HG02852 (cell line): ENCODE data around the gene PDCD2L.
"Not testable (repeated sequence)": the region's sequence is repeated elsewhere in the genome, so short reads cannot be mapped to it uniquely, and the experiment has no call there.

ENCODE experiments used
- ATAC-seq: cut with Tn5 transposase; IDR thresholded peaks from one replicate; pipeline ENCODE4 v1.9.1; 2021; ENCODE audit warnings: mild to moderate bottlenecking, moderate library complexity; ENCODE audit not compliant: unreplicated experiment

The PDCD2L gene

DNA sequence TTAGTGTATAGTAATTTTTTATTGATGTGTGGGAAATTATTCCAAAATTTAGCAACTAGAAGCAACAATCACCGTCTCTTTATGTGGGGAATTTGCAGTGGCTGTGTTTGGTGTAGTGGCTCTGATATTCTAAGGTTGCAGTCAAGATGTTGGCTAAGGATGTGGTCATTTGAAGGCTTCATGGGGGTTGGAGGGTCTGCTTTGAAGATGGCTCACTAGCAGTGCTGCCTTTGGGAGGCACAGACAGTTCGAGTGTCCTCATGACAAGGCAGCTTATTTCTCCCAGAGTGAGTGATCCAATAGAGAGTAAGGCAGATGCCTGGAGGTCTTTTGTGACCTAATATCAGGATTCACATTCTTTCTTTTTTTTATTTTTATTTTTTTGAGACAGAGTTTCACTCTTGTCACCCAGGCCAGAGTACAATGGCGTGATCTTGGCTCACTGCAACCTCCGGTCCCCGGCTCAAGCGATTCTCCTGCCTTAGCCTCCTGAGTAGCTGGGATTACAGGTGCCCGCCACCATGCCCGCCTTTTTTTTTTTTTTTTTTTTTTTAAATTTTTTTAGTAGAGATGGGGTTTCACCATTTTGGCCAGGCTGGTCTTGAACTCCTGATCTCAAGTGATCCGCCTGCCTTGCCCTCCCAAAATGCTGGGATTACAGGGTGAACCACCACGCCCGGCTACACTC, 30.5 kb upstream of the PDCD2L start:
- no peak for ATAC-seq

DNA sequence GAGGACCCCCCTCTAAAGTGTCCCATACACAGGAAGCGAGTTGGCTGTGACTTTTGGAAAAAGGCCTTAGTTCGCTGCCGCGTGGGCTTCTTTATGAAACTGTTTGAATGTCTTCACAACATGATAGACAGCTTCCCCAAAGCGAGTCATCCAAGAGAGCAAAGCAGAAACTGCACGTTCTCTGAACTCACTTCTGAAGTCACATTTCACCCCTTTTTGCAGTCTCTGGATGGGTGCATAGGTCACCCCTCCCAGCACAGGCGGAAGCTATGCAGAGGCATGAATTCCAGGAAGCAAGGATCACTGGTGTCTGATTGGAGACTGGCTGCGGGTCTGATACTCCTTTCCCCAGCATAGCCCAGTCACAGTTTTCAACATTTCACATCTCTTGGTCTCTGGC, 28.6 kb upstream of the PDCD2L start:
- no peak for ATAC-seq

DNA sequence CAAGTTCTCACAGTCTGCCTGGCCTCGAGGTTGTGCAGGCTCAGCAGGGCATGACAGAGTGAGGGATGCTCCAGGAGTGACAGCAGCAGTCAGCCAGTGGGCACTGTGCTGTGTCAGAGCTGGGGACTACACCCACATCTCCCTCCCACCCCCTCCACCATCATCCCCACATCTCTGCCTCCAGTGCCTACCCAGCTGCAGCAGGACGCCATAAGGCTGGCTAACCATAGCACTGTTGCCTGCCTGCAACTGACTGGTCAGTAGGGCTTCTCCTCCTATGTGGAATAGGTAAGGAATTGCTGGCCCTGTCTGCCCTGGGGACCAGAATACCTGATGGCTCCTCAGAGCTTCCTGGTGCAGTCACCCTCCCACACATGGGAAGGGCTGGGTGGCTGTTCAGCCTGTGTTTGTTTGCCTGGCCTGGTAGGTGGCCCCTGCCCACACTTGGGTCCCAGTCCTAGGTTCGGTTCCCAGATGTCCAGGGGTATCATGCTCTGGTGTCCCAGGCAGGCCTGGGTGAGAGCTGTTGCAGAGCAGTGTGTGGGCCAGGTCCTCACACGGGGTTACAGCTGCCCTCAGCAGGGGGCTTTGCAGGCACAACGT, 23.5 kb upstream of the PDCD2L start:
- no peak for ATAC-seq

GRCh38 chr19:34381399-34382251, 22.6 kb upstream of the PDCD2L start:
- ATAC-seq, result no peak

DNA sequence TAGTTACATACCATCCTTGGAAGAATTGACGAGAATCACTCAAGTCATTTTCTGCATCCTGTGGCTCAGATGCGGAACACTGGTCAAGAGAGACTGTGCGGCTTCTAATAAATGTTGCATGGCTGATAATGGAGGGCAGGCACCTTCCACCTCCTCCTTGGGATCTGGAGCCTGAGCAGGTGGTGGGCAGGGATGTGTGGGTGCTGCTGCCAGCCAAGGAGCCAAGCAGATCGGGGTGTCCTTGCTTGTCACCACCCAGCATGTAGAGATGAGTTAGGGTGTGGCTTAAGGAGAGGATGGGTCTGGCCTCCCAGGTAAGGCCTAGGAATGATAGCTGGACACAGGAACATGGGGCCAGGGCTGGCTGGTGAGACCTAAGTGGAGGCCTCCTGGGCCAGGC, 21.7 kb upstream of the PDCD2L start:
- no peak for ATAC-seq

DNA sequence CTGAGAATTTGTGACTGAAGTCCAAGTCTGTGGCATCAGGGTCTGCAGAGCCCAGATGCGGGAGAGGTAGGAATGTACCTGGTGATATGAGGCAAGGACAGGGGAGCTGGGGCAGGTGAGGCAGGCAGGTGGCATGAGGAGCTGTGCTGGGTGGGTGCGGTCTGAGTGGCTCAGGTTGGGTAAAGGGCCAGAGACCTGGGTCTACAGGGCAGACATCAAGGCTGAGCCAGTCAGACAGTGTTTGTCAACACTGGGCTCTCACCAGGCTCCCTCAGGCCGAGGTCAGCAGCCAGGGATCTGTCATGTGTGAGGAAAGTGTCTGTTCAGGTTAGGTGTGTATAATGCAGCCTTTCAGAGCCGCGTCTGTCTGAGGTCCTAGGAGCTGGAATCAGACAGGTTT, 20.6 kb upstream of the PDCD2L start:
- no peak for ATAC-seq

DNA sequence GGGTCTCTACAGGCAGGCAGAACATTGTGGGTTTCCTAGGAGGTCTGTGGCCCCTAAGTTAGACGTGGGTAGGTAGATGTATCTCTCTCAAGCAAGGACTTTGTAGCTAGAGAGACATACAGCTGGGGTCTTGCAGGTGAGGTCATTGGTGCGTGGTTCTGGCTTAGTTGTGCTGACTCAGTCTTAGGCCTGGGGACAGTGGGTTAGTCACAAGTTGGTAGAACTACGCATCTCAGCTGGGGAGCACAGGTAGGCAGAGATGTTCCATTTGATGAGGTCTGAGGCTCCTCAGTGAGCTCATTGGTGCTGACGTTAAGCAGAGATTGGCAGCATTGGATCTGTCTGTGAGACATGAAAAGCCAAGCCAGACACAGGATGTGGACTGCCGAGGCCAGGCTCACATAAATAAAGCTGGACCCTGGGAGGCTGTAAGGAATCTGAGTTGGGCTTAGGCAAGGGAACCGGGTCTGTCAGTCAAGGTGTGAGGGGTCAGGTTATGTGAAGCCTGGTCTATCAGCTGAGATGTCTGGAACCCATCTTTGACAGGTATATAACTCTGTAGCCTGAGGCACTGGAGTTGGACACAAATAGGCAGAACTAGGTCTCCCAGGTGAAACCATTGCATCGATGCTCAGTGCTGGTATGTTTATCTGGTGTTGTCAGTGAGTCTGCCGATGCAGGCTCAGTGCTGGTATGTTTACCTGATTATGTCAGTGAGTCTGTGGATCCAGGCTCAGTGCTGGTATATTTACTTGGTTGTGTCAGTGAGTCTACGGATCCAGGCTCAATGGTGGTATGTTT, 17.4 kb upstream of the PDCD2L start:
- ATAC-seq, result no peak

DNA sequence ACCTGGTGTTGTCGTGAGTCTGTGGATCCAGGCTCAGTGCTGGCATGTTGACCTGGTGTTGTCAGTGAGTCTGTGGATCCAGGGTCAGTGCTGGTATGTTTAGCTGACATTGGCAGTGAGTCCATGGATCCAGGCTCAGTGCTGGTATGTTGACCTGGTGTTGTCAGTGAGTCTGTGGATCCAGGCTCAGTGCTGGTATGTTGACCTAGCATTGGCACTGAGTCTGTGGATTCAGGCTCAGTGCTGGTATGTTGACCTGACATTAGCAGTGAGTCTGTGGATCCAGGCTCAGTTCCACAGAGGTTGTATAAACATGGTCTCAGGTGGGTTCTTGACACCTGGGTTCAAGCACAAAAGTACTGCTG, 16.8 kb upstream of the PDCD2L start:
- no peak for ATAC-seq

DNA sequence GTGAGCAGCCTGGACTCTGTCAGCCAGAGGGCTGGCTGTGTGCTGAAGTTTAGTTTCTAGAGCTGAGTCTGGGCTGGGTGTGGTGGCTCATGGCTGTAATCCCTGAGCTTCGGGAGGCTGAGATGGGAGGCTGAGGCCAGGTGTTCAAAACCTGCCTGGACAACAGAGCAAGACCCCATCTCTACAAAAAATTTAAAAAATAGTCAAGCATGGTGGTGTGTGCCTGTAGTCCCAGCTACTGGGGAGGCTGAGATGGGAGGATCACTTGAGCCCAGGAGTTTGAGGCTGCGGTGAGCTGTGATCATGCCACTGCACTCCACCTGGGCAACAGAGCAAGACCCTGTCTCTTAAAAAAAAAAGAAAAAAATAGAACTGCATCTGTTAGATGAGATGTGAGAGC, 15.5 kb upstream of the PDCD2L start:
- ATAC-seq, result not testable (repeated sequence)

- no peak for ATAC-seq
Measured at GRCh38 chr19:34391813-34392212, 12.4 kb upstream of the PDCD2L start.

DNA sequence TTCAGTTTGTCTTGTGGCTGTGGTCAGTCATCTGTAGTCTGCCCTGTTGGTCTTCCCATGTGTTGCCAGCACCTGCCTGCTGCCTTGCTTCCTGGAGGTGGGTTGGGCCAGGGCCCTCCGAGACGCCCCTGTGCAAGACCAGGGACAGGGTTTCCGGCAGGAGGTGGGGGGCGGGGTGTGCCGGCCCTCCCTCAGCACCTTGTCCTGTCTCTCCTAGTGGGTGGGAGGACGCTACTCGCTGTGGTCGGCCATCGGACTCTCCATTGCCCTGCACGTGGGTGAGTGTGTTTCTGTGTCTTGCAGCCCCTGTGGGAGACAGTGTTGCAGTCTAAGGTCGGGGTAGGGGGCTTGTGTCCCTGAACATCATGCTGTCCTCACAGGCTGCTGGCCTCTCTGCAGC, 11.2 kb upstream of the PDCD2L start:
- ATAC-seq, result no peak

GRCh38 chr19:34393629-34394028, 10.6 kb upstream of the PDCD2L start:
- ATAC-seq, result no peak

- ATAC-seq, result no peak
Measured at GRCh38 chr19:34397853-34398252, 6.3 kb upstream of the PDCD2L start.

DNA sequence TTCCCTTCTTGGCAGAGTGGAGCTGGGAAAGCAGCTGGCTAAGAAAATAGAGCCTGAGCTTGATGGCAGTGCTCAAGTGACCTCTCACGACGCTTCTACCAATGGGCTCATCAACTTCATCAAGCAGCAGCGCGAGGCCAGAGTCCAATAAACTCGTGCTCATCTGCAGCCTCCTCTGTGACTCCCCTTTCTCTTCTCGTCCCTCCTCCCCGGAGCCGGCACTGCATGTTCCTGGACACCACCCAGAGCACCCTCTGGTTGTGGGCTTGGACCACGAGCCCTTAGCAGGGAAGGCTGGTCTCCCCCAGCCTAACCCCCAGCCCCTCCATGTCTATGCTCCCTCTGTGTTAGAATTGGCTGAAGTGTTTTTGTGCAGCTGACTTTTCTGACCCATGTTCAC, 4.3 kb upstream of the PDCD2L start:
- ATAC-seq, result no peak

GRCh38 chr19:34400844-34401243, 3.4 kb upstream of the PDCD2L start:
- not testable (repeated sequence) for ATAC-seq

GRCh38 chr19:34402074-34402600, 2.1 kb upstream of the PDCD2L start:
- no peak for ATAC-seq

DNA sequence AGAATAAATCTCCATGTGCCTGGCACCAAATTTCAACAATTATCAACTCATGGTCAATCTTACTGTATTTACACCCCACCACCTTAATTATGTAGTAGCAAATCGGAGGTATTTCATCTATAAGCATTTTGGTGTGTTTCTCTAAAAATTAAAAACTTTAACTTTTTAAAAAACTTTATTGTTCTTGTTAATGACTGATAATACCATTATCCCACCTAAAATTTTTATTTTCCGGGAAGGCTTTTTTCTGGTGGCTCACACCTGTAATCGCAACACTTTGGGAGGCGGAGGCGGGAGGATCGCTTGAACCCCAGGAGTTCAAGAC, 453 bp upstream of the PDCD2L start:
- peak; percentile 16 for ATAC-seq

- ATAC-seq, result no peak
Measured at GRCh38 chr19:34405892-34406660, 1.9 kb downstream of the PDCD2L start.

DNA sequence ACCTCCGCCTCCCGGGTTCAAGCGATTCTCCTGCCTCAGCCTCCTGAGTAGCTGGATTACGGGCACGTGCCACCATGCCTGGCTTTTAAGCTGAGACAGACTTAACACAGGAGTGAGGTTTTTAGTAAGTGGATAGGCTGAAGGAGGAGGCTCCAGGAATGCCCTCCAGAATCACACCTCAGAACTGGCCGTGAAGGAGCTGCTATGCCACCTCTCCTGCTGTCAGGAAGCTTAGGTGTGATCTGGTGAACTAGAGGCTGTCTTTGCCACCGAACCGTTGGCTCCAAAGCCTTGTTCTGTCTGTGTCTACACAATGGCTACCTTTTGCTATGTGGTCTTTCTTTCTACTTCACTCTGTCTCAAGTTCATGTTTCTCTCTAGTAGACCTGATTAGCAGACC, 4.2 kb downstream of the PDCD2L start:
- ATAC-seq, result no peak
